Mucosa of stomach (tissue), 1 donor: ENCODE measurements around the gene EIF3D.
A peak's percentile ranks its signal among the peaks of the same experiment; 100 is the strongest.

ENCODE experiments used
- H3K27me3 ChIP-seq: one replicate; pipeline ENCODE4 v1.7.0; 2013; ENCODE audit warnings: mild to moderate bottlenecking, low read length; ENCODE audit not compliant: control insufficient read depth, insufficient read depth
- H3K36me3 ChIP-seq: one replicate; pipeline ENCODE4 v1.7.0; 2013; ENCODE audit warnings: low read length; ENCODE audit not compliant: control insufficient read depth, insufficient read depth
- H3K4me1 ChIP-seq: one replicate; pipeline ENCODE4 v1.7.0; 2013; ENCODE audit warnings: mild to moderate bottlenecking, low read length; ENCODE audit not compliant: control insufficient read depth, insufficient read depth
- H3K4me3 ChIP-seq: one replicate; pipeline ENCODE4 v1.7.0; 2013; ENCODE audit warnings: low read length
- H3K9ac ChIP-seq: one replicate; pipeline ENCODE4 v1.7.0; 2013; ENCODE audit warnings: mild to moderate bottlenecking, low read length, moderate library complexity
- H3K9me3 ChIP-seq: one replicate; pipeline ENCODE4 v1.7.0; 2013; ENCODE audit warnings: mild to moderate bottlenecking, low read length, moderate library complexity; ENCODE audit not compliant: control insufficient read depth
- donor health status: Pancreatic carcinoma.

The EIF3D gene, protein sequence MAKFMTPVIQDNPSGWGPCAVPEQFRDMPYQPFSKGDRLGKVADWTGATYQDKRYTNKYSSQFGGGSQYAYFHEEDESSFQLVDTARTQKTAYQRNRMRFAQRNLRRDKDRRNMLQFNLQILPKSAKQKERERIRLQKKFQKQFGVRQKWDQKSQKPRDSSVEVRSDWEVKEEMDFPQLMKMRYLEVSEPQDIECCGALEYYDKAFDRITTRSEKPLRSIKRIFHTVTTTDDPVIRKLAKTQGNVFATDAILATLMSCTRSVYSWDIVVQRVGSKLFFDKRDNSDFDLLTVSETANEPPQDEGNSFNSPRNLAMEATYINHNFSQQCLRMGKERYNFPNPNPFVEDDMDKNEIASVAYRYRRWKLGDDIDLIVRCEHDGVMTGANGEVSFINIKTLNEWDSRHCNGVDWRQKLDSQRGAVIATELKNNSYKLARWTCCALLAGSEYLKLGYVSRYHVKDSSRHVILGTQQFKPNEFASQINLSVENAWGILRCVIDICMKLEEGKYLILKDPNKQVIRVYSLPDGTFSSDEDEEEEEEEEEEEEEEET

GRCh38 chr22:36528795-36529751, at the start of gene EIF3D:
Gene EIF3D, minus strand, starts transcription at chr22:36529166. Its CDS starts 3,045 bp downstream, at chr22:36526121.
- H3K4me1 ChIP-seq: peaks cover 4% of the 10 kb centered on the region
- no peaks in the 10 kb centered on the region for H3K27me3 ChIP-seq
- H3K4me3 ChIP-seq: peak within 1 kb of the TSS; percentile 94
- H3K9me3 ChIP-seq: no peaks in the 10 kb centered on the region
- peaks cover 10% of the 10 kb centered on the region for H3K36me3 ChIP-seq
- peak within 1 kb of the TSS; percentile 97 for H3K9ac ChIP-seq

GRCh38 chr22:36578619-36579018, 49.7 kb upstream of the EIF3D start:
- no peaks in the 10 kb centered on the region for H3K36me3 ChIP-seq
- H3K4me3 ChIP-seq: no peak overlapping the region
- no peak overlapping the region for H3K9ac ChIP-seq
- H3K9me3 ChIP-seq: no peaks in the 10 kb centered on the region
- peaks cover 4% of the 10 kb centered on the region for H3K27me3 ChIP-seq
- no peaks in the 10 kb centered on the region for H3K4me1 ChIP-seq

DNA sequence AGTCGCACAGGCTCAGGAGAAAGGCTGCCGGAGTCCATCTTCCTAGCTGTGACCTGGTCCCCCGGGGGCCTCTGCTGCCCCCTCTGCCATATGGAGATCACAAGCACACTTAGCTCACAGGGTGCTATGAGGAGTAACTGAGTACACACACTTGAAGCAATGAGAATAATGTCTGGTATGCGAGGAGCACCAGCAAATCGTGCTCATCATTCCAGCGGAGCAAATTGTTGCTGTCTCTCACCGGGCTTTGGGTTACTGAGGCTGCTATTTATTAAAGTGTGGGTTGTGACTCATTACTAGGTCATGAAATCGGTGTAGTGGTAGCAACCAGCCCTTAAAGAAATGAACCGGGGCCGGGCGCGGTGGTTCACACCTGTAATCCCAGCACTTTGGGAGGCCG, 48.1 kb upstream of the EIF3D start:
- Histone ChIP-seq H3K36me3 (no peaks in the 10 kb centered on the region), H3K27me3 (peaks cover 4% of the 10 kb centered on the region), H3K4me3 (no peak overlapping the region), H3K9ac (no peak overlapping the region), H3K4me1 (no peaks in the 10 kb centered on the region), H3K9me3 (no peaks in the 10 kb centered on the region)

- H3K27me3 ChIP-seq: peaks cover 4% of the 10 kb centered on the region
- H3K36me3 ChIP-seq: no peaks in the 10 kb centered on the region
- no peak overlapping the region for H3K9ac ChIP-seq
- H3K4me3 ChIP-seq: no peak overlapping the region
- H3K4me1 ChIP-seq: no peaks in the 10 kb centered on the region
- no peaks in the 10 kb centered on the region for H3K9me3 ChIP-seq
Measured at GRCh38 chr22:36574728-36575127, 45.8 kb upstream of the EIF3D start.

DNA sequence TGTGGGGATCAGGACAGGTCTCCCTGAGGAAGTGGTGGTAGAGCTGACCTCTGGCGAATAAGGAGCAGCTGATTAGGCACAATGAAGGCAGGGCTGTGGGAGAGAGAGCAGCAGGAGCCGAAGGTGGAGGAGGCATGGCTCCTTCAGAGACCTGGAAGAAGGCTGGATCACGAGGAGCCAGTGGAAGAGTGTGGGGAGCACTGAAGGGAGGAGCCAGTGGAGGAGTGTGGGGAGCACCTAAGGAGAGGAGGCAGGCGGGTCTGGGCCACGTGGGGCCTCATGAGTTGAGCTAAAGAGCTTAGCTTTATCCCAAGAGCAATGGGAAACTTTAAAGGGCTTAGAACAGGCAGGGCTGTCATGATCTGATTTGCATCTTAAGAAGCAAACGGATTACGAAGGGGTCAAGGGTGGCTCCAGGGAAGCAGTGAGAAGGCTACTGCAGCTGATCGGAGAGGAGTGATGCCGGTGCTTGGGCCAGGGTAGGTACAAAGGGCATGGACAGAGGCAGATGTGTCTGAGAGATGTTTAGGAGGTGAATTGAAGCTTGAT, 44.9 kb upstream of the EIF3D start:
- H3K9me3 ChIP-seq: no peaks in the 10 kb centered on the region
- no peaks in the 10 kb centered on the region for H3K4me1 ChIP-seq
- no peak overlapping the region for H3K4me3 ChIP-seq
- peaks cover 4% of the 10 kb centered on the region for H3K27me3 ChIP-seq
- no peaks in the 10 kb centered on the region for H3K36me3 ChIP-seq
- H3K9ac ChIP-seq: no peak overlapping the region

- Histone ChIP-seq H3K9ac (no peak overlapping the region), H3K9me3 (no peaks in the 10 kb centered on the region), H3K27me3 (no peaks in the 10 kb centered on the region), H3K36me3 (no peaks in the 10 kb centered on the region), H3K4me3 (no peak overlapping the region), H3K4me1 (no peaks in the 10 kb centered on the region)
Measured at GRCh38 chr22:36571991-36572390, 43.0 kb upstream of the EIF3D start.

DNA sequence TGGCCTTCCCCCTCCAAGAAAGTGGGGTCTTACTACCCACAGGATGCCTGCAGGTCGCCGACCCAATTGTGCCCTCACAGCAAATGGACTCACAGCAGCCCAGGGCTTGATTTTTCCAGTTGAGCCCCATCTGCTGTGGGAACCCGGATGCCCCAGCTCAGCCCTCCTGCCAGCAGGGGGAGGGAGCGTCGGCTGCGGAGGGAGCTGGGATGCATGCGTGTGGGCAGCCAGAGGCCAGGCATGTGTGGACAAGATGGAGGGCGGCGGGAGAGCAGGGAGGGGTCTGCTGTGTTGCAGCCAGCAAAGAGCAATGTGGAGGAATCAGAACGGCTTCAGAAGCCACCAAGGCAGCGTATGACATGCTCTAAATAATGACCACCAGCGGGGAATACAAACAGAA, 41.0 kb upstream of the EIF3D start:
- Histone ChIP-seq H3K27me3 (peaks cover 12% of the 10 kb centered on the region), H3K9me3 (no peaks in the 10 kb centered on the region), H3K9ac (no peak overlapping the region), H3K4me1 (no peaks in the 10 kb centered on the region), H3K36me3 (no peaks in the 10 kb centered on the region), H3K4me3 (no peak overlapping the region)

DNA sequence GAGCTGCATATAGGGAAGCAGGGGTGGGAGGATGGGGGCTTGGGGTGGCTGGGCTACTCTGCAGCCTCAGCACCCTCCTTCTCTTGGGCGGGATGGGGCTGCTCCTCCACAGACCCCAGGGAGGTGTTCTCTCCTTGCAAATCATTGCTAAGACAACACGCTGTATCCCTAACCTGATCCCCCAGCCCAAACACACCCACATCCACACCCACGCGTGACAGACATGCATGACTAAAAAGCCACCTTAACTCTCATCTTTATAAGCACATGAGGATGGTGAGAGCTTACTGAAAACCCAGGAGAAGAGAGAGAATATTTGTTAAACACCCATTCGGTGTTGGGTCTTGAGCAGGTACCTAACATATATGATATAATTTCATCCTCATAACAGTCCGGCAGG, 39.9 kb upstream of the EIF3D start:
- no peaks in the 10 kb centered on the region for H3K36me3 ChIP-seq
- H3K4me1 ChIP-seq: no peaks in the 10 kb centered on the region
- no peak overlapping the region for H3K9ac ChIP-seq
- no peaks in the 10 kb centered on the region for H3K9me3 ChIP-seq
- H3K4me3 ChIP-seq: no peak overlapping the region
- H3K27me3 ChIP-seq: peaks cover 21% of the 10 kb centered on the region

DNA sequence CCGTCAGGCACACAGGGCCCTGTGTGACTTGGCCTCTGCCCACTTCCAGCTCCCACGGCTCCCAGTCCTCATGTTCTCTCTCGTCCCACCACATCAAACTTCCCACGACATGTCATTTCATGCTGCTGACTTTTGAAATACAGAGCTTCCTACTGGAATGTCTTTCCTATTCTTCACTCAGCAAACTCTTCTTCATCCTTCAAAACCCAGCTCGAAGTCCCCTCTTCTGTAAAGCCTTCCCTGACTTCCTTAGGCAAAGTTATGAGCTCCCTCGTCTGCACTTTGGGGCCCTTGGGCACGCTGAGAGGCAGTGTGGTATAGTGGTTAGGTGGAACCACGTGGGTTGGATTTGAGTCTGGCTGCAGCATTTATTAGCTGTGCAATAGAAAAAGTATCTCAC, 37.8 kb upstream of the EIF3D start:
- Histone ChIP-seq H3K27me3 (peaks cover 33% of the 10 kb centered on the region), H3K9me3 (no peaks in the 10 kb centered on the region), H3K36me3 (no peaks in the 10 kb centered on the region), H3K9ac (no peak overlapping the region), H3K4me1 (no peaks in the 10 kb centered on the region), H3K4me3 (no peak overlapping the region)

DNA sequence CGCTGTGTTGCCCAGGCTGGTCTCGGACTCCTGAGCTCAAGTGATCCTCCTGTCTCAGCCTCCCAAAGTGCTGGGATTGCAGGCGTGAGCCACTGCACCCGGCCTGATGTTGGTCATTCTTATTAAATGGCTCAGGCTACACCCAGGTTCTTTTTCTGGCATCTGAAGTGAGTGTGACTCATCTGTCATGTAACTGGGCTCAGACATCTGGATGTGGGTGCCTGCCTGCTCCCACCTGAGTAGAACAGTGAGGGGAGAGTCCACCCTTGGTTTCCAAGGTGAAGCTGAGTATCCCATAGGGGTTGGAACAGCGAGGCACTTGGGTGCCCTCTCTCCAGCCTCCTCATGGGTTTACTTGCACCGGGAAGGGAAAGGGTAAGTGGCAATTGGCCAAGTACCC, 36.7 kb upstream of the EIF3D start:
- no peak overlapping the region for H3K9ac ChIP-seq
- H3K9me3 ChIP-seq: no peaks in the 10 kb centered on the region
- peaks cover 33% of the 10 kb centered on the region for H3K27me3 ChIP-seq
- H3K4me1 ChIP-seq: no peaks in the 10 kb centered on the region
- H3K4me3 ChIP-seq: no peak overlapping the region
- H3K36me3 ChIP-seq: no peaks in the 10 kb centered on the region

DNA sequence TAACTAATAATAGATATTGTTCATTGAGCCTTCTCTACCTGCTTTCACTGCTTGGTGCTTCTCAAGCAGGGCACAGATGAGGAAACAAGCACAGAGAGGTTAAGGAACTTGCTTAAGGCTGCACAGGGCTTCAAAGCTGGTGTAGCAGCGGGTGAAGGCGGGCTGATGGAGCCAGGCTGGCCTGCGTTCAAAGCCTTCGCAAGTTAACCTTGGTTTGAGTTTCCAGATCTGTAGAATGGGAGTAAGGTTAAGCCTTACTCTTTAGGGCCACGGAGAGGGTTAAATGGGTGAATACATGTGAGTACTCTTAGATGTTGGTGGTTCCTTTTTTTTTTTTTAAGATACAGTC, 36.2 kb upstream of the EIF3D start:
- H3K27me3 ChIP-seq: peaks cover 33% of the 10 kb centered on the region
- H3K9me3 ChIP-seq: no peaks in the 10 kb centered on the region
- H3K36me3 ChIP-seq: no peaks in the 10 kb centered on the region
- H3K4me1 ChIP-seq: no peaks in the 10 kb centered on the region
- H3K9ac ChIP-seq: no peak overlapping the region
- no peak overlapping the region for H3K4me3 ChIP-seq
